Measurements from ENCODE around the gene STYK1. TPM values are rescaled to one million over a fixed set of nuclear protein-coding genes. Genes with fewer than 3 reads are reported as not detected.

The STYK1 gene
- total and polyA plus RNA-seq, 9 of the 15 experiments (the other 6 are each of a cell fraction or from before 2014, with no cell fraction given): 0.31 to 1.8 (median 0.64) TPM

DNA sequence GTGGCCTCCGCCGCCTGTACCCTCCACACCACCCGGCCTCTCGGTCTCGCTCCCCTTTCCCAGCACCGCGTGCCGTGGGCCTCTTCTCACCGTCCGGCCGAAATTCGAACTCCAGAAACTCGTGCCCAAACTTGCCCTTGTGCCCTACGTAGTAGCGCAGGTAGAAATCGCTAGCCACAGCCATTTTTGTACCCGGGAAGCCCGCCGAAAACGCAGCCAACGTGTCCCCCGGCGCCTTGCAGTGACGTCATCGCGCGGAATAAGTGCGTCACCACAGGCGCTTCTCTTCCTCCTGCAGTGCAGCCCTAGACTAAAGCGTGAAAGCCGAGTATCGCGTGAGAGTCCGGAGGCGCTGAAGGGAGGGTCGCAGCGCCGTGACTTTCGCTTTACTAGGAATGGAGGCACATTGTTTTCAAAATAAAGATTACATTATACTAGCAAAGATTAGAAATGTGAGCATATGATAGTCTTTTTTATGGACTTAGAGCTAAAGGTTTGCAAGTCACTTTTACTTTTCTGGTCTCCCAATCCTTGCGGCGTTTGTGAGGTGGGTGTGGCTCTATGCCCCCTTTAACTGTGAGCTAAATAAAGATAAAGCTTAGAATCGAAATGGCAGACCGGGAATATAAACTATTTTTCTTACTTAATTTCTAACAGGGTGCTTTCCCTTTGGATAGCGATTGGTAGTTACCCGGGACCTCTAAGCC, 60.4 kb downstream of the STYK1 start, which contains the start of gene MAGOHB (continued):
- TF ChIP-seq, protein P1, sequence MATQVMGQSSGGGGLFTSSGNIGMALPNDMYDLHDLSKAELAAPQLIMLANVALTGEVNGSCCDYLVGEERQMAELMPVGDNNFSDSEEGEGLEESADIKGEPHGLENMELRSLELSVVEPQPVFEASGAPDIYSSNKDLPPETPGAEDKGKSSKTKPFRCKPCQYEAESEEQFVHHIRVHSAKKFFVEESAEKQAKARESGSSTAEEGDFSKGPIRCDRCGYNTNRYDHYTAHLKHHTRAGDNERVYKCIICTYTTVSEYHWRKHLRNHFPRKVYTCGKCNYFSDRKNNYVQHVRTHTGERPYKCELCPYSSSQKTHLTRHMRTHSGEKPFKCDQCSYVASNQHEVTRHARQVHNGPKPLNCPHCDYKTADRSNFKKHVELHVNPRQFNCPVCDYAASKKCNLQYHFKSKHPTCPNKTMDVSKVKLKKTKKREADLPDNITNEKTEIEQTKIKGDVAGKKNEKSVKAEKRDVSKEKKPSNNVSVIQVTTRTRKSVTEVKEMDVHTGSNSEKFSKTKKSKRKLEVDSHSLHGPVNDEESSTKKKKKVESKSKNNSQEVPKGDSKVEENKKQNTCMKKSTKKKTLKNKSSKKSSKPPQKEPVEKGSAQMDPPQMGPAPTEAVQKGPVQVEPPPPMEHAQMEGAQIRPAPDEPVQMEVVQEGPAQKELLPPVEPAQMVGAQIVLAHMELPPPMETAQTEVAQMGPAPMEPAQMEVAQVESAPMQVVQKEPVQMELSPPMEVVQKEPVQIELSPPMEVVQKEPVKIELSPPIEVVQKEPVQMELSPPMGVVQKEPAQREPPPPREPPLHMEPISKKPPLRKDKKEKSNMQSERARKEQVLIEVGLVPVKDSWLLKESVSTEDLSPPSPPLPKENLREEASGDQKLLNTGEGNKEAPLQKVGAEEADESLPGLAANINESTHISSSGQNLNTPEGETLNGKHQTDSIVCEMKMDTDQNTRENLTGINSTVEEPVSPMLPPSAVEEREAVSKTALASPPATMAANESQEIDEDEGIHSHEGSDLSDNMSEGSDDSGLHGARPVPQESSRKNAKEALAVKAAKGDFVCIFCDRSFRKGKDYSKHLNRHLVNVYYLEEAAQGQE (IDR thresholded peaks at IDR 0.05; ENCODE audit: borderline replicate concordance): no peak
- TF ChIP-seq, protein P1 (CRISPR knock-in tag; IDR thresholded peaks at IDR 0.05; ENCODE audit: low read depth): no peak
- TF ChIP-seq TFAM (CRISPR knock-in tag; conservative IDR thresholded peaks at IDR 0.05) (no peak), ZBED1 (IDR thresholded peaks at IDR 0.05) (no peak), LARP7 (IDR thresholded peaks at IDR 0.05) (no peak), FOXM1 (IDR thresholded peaks at IDR 0.05; ENCODE audit: low read depth) (0 out of 2 replicates have a peak, but pooled peaks have one; percentile 9), FOXM1 (CRISPR knock-in tag; IDR thresholded peaks at IDR 0.05; ENCODE audit: low read depth) (no peak), ZNF717 (CRISPR knock-in tag; IDR thresholded peaks at IDR 0.05) (no peak), ZNF239 (CRISPR knock-in tag; IDR thresholded peaks at IDR 0.05) (no peak), CBX1 (IDR thresholded peaks at IDR 0.05; ENCODE audit: low read depth) (0 out of 2 replicates have a peak, but pooled peaks have one; percentile 47), MAFG (tag; conservative IDR thresholded peaks at IDR 0.05) (no peak), TRIM24 (IDR thresholded peaks at IDR 0.05) (no peak), ZNF354B (CRISPR knock-in tag; IDR thresholded peaks at IDR 0.05) (no peak), HMG20B (CRISPR knock-in tag; IDR thresholded peaks at IDR 0.05) (no peak), POLR3A (IDR thresholded peaks at IDR 0.05; ENCODE audit: borderline replicate concordance, extremely low read depth, insufficient read depth, insufficient read length) (no peak)
- TF ChIP-seq, protein P2, sequence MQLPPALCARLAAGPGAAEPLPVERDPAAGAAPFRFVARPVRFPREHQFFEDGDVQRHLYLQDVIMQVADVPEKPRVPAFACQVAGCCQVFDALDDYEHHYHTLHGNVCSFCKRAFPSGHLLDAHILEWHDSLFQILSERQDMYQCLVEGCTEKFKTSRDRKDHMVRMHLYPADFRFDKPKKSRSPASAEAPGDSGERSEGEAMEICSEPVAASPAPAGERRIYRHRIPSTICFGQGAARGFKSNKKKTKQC (CRISPR knock-in tag; IDR thresholded peaks at IDR 0.05): no peak
- TF ChIP-seq, protein P3, sequence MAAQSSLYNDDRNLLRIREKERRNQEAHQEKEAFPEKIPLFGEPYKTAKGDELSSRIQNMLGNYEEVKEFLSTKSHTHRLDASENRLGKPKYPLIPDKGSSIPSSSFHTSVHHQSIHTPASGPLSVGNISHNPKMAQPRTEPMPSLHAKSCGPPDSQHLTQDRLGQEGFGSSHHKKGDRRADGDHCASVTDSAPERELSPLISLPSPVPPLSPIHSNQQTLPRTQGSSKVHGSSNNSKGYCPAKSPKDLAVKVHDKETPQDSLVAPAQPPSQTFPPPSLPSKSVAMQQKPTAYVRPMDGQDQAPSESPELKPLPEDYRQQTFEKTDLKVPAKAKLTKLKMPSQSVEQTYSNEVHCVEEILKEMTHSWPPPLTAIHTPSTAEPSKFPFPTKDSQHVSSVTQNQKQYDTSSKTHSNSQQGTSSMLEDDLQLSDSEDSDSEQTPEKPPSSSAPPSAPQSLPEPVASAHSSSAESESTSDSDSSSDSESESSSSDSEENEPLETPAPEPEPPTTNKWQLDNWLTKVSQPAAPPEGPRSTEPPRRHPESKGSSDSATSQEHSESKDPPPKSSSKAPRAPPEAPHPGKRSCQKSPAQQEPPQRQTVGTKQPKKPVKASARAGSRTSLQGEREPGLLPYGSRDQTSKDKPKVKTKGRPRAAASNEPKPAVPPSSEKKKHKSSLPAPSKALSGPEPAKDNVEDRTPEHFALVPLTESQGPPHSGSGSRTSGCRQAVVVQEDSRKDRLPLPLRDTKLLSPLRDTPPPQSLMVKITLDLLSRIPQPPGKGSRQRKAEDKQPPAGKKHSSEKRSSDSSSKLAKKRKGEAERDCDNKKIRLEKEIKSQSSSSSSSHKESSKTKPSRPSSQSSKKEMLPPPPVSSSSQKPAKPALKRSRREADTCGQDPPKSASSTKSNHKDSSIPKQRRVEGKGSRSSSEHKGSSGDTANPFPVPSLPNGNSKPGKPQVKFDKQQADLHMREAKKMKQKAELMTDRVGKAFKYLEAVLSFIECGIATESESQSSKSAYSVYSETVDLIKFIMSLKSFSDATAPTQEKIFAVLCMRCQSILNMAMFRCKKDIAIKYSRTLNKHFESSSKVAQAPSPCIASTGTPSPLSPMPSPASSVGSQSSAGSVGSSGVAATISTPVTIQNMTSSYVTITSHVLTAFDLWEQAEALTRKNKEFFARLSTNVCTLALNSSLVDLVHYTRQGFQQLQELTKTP (IDR thresholded peaks at IDR 0.05; ENCODE audit: low read depth in 1 of 2, partially characterized antibody in 2 of 2): peak in 1 of 2 experiments; percentile 25

All from K562 (cell line).